ENCODE results near the gene PIGT. TPM values are rescaled to one million over a fixed set of nuclear protein-coding genes. Genes with fewer than 3 reads are reported as not detected.

PIGT gene
- polyA plus RNA-seq, 2 of the 4 experiments (the other 2 are of a cell fraction) = 60.3 to 66.2 TPM

DNA sequence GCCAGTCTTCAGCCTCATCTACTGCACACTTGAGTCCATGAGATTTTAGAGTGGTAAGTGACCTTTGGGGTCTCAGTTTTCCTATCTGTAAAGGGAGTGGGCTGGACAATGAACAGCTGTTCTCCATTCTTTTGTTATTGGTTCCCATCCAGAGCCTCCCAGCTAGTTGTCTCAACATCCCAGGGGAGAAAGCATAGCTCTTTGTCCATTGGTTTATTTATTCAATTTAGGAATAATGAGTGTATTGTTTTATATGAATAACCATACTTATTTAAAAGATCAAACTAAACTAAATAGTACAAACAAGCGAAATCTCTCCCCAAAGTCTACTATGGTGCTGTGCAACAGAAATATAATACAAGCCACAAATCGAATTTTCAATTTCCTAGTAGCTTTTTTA, 13.7 kb downstream of the PIGT start:
- Histone ChIP-seq H3K4me1 (no peaks in the 10 kb centered on the region), H3K9me3 (no peaks in the 10 kb centered on the region), H3K4me2 (no peak overlapping the region), H3K27ac (no peak overlapping the region), H3K4me3 (no peak overlapping the region)
- ATAC-seq = no peak
- 48% methylated on average over 2 of the region's 2 CpGs for WGBS (ENCODE audit: missing lambda C conversion rate)
- ChIA-PET POLR2A (interaction anchor here (0.6 to 1.9 kb wide), 2 partner anchors 10 to 33 kb away, joined by 3 to 5 read pairs; no protein-coding TSS in a partner anchor), CTCF (interaction anchor here (0.5 to 6.7 kb wide), 8 partner anchors 56 to 493 kb away, joined by 3 to 42 read pairs (median 4); partner anchors contain the start of genes SYS1 and WFDC10A)
- DNase-seq (ENCODE audit: low read depth in 1 of 2, low spot score in 1 of 2) = no peak
- FAIRE-seq = no peak
- TF ChIP-seq RFX5 (IDR thresholded peaks at IDR 0.05) (no peak), CBX8 (IDR thresholded peaks at IDR 0.05) (no peak), RARB (CRISPR knock-in tag; IDR thresholded peaks at IDR 0.05) (no peak)
- TF ChIP-seq, protein P1, sequence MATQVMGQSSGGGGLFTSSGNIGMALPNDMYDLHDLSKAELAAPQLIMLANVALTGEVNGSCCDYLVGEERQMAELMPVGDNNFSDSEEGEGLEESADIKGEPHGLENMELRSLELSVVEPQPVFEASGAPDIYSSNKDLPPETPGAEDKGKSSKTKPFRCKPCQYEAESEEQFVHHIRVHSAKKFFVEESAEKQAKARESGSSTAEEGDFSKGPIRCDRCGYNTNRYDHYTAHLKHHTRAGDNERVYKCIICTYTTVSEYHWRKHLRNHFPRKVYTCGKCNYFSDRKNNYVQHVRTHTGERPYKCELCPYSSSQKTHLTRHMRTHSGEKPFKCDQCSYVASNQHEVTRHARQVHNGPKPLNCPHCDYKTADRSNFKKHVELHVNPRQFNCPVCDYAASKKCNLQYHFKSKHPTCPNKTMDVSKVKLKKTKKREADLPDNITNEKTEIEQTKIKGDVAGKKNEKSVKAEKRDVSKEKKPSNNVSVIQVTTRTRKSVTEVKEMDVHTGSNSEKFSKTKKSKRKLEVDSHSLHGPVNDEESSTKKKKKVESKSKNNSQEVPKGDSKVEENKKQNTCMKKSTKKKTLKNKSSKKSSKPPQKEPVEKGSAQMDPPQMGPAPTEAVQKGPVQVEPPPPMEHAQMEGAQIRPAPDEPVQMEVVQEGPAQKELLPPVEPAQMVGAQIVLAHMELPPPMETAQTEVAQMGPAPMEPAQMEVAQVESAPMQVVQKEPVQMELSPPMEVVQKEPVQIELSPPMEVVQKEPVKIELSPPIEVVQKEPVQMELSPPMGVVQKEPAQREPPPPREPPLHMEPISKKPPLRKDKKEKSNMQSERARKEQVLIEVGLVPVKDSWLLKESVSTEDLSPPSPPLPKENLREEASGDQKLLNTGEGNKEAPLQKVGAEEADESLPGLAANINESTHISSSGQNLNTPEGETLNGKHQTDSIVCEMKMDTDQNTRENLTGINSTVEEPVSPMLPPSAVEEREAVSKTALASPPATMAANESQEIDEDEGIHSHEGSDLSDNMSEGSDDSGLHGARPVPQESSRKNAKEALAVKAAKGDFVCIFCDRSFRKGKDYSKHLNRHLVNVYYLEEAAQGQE (IDR thresholded peaks at IDR 0.05) = no peak

DNA sequence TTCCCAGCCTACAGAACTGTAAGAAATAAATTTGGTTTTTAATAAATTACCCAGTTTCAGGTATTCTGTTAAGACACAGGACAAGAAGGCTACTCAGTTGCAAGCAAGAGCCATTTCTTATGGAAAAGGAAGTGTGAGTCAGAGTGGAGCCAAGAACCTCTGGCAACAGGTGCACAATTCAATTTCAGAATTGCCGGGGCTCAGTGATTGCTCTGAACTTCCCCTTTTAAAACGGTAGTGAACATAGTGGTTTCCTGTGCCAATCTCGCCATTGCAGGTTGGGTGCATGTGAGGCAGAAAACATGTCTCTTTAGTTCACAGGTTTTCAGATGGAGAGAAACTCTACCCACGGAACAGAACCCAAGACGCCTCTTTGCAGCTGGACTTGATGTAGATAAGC, 16.4 kb downstream of the PIGT start:
- Histone ChIP-seq H3K27ac (no peak overlapping the region), H3K4me1 (peaks cover 3% of the 10 kb centered on the region; the same call in 1 of the 3 replicates), H3K4me3 (no peak overlapping the region), H3K4me2 (no peak overlapping the region), H3K9me3 (no peaks in the 10 kb centered on the region)
- 87% methylated on average over 5 of the region's 5 CpGs for WGBS (ENCODE audit: missing lambda C conversion rate)
- FAIRE-seq (no peak), DNase-seq (ENCODE audit: low read depth in 1 of 2, low spot score in 1 of 2) (no peak), ATAC-seq (no peak)
- CTCF ChIA-PET = interaction anchor here (1.0 to 10.4 kb wide), 4 partner anchors 13 to 114 kb away, joined by 3 to 240 read pairs (median 81); partner anchors contain the start of gene SYS1
- no peak for TF ChIP-seq NR3C1 (IDR thresholded peaks at IDR 0.05)
- TF ChIP-seq GATA3 (IDR thresholded peaks at IDR 0.05; ENCODE audit: borderline replicate concordance) = no peak
- TF ChIP-seq RFX5 (IDR thresholded peaks at IDR 0.05) = no peak
- TF ChIP-seq CEBPB (IDR thresholded peaks at IDR 0.05) = no peak
- no peak for TF ChIP-seq PHF8 (IDR thresholded peaks at IDR 0.05; ENCODE audit: borderline replicate concordance, low read depth)
- TF ChIP-seq HMGXB4 (CRISPR knock-in tag; IDR thresholded peaks at IDR 0.05; ENCODE audit: borderline replicate concordance) = no peak
- TF ChIP-seq HEYL (CRISPR knock-in tag; IDR thresholded peaks at IDR 0.05) = no peak
- no peak for TF ChIP-seq MYC (IDR thresholded peaks at IDR 0.05; ENCODE audit: borderline replicate concordance, low read length)
- TF ChIP-seq CBX2 (IDR thresholded peaks at IDR 0.05; ENCODE audit: borderline replicate concordance, low read depth) = no peak
- TF ChIP-seq CHD2 (IDR thresholded peaks at IDR 0.05; ENCODE audit: low read length, partially characterized antibody) = no peak
- POLR2A ChIA-PET = no interaction called here

- no peaks in the 10 kb centered on the region for H3K9me3 ChIP-seq
- CTCF ChIA-PET = interaction anchor here (1.2 to 10.4 kb wide), 3 partner anchors 61 to 115 kb away, joined by 3 to 240 read pairs (median 159); partner anchors contain the start of gene SYS1
- POLR2A ChIA-PET = no interaction called here
- DNase-seq (ENCODE audit: low read depth in 1 of 2, low spot score in 1 of 2) (no peak), FAIRE-seq (no peak), ATAC-seq (no peak)
- H3K27ac ChIP-seq = no peak overlapping the region
- H3K4me2 ChIP-seq = no peak overlapping the region
- no peak overlapping the region for H3K4me3 ChIP-seq
- 79% methylated on average over 2 of the region's 3 CpGs for WGBS (ENCODE audit: missing lambda C conversion rate)
- peaks cover 3% of the 10 kb centered on the region; the same call in 1 of the 3 replicates for H3K4me1 ChIP-seq
- TF ChIP-seq FOXS1 (CRISPR knock-in tag; IDR thresholded peaks at IDR 0.05) = no peak
- TF ChIP-seq CBX2 (IDR thresholded peaks at IDR 0.05; ENCODE audit: borderline replicate concordance, low read depth) = no peak
- TF ChIP-seq BHLHE40 (IDR thresholded peaks at IDR 0.05; ENCODE audit: low read depth, low read length) = no peak
- no peak for TF ChIP-seq JUN (IDR thresholded peaks at IDR 0.05)
- TF ChIP-seq EP300 (IDR thresholded peaks at IDR 0.05) = no peak
- TF ChIP-seq, protein P1 (IDR thresholded peaks at IDR 0.05) = no peak
- no peak for TF ChIP-seq CHD4 (IDR thresholded peaks at IDR 0.05; ENCODE audit: borderline replicate concordance)
- no peak for TF ChIP-seq HOXA7 (CRISPR knock-in tag; IDR thresholded peaks at IDR 0.05)
- TF ChIP-seq ZFP36 (IDR thresholded peaks at IDR 0.05; ENCODE audit: borderline replicate concordance, partially characterized antibody) = no peak
- TF ChIP-seq, protein P2, sequence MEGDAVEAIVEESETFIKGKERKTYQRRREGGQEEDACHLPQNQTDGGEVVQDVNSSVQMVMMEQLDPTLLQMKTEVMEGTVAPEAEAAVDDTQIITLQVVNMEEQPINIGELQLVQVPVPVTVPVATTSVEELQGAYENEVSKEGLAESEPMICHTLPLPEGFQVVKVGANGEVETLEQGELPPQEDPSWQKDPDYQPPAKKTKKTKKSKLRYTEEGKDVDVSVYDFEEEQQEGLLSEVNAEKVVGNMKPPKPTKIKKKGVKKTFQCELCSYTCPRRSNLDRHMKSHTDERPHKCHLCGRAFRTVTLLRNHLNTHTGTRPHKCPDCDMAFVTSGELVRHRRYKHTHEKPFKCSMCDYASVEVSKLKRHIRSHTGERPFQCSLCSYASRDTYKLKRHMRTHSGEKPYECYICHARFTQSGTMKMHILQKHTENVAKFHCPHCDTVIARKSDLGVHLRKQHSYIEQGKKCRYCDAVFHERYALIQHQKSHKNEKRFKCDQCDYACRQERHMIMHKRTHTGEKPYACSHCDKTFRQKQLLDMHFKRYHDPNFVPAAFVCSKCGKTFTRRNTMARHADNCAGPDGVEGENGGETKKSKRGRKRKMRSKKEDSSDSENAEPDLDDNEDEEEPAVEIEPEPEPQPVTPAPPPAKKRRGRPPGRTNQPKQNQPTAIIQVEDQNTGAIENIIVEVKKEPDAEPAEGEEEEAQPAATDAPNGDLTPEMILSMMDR (IDR thresholded peaks at IDR 0.05) = no peak
- TF ChIP-seq HEYL (CRISPR knock-in tag; IDR thresholded peaks at IDR 0.05) = no peak
- TF ChIP-seq POLR2AphosphoS2 (conservative IDR thresholded peaks at IDR 0.05; ENCODE audit: low read length) = no peak
- no peak for TF ChIP-seq NR3C1 (IDR thresholded peaks at IDR 0.05)
Measured at GRCh38 chr20:45433316-45433715, 17.4 kb downstream of the PIGT start.

Data from A549 (cell line).